HUES64 (cell line): ENCODE data around the gene EGFL7.

Experiments used
- H3K27ac ChIP-seq: 2 replicates; pipeline ENCODE4 v1.7.0; 2013; ENCODE audit warnings: low read depth, low read length, inconsistent platforms
- H3K27me3 ChIP-seq: 2 replicates; pipeline ENCODE4 v1.6.1; 2013; ENCODE audit warnings: mild to moderate bottlenecking, low read length; ENCODE audit not compliant: insufficient read depth
- H3K36me3 ChIP-seq: 2 replicates; pipeline ENCODE4 v1.6.1; 2013; ENCODE audit warnings: mild to moderate bottlenecking, low read length; ENCODE audit not compliant: insufficient read depth
- H3K4me1 ChIP-seq: 2 replicates; pipeline ENCODE4 v1.6.1; 2013; ENCODE audit warnings: mild to moderate bottlenecking, low read length, moderate library complexity; ENCODE audit not compliant: insufficient read depth
- H3K4me3 ChIP-seq: 2 replicates; pipeline ENCODE4 v1.5.1; 2013; ENCODE audit warnings: mild to moderate bottlenecking, low read length, moderate library complexity
- H3K9ac ChIP-seq: 2 replicates; pipeline ENCODE4 v1.6.1; 2013; ENCODE audit warnings: mild to moderate bottlenecking, low read depth, low read length
- H3K9me3 ChIP-seq: 2 replicates; pipeline ENCODE4 v1.6.1; 2013; ENCODE audit warnings: low read depth, low read length; ENCODE audit not compliant: insufficient read depth
- WGBS: fragments of 150-250, 120-280 bp; methylation state at CpG from one replicate; pipeline ENCODE4 v1.1.7; 2013; ENCODE audit warnings: missing lambda C conversion rate; 5-methylcytosine and 5-hydroxymethylcytosine counted together

EGFL7 gene

DNA sequence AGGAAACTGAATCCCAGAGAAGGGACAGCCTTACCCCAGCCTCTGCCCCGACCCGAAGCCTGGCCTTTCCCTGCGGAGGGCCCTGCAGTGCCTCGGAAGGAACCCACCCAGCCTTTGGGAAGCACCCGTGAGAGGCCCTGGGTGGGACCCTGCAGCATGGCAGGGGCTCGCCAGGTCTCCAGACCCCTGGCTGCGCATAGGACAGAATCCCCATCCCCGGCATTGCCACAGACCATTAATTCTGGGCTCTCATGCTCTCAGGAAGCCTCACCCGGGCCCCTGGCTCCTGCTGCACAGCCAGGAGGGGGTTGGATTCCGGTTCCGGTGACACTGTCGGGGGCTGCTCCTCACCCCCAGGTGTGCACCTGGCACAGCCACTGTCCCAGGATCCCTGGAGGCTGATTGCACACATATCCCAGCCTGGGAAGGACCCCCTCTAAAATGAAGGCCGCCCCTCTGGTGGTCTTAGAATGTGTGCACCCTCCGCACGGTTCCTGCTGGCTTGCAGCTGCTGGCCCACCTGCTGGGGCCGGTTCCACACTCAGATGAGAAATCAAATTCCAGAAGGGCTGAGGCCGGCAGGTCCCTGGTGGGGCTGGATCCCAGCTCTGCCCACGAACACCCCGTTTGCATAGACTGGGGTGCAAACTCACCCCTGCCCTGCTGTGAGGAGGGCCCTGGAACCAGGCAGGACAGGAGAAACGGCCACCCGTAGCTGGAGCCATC is 4.7 kb downstream of the EGFL7 start:
- 76% methylated on average over 21 of the region's 21 CpGs for WGBS
- Histone ChIP-seq H3K27ac (no peak overlapping the region), H3K36me3 (no peaks in the 10 kb centered on the region), H3K4me3 (no peak overlapping the region), H3K9me3 (no peaks in the 10 kb centered on the region), H3K27me3 (no peaks in the 10 kb centered on the region; the same call in 1 of the 2 replicates), H3K9ac (no peak overlapping the region), H3K4me1 (no peaks in the 10 kb centered on the region)

DNA sequence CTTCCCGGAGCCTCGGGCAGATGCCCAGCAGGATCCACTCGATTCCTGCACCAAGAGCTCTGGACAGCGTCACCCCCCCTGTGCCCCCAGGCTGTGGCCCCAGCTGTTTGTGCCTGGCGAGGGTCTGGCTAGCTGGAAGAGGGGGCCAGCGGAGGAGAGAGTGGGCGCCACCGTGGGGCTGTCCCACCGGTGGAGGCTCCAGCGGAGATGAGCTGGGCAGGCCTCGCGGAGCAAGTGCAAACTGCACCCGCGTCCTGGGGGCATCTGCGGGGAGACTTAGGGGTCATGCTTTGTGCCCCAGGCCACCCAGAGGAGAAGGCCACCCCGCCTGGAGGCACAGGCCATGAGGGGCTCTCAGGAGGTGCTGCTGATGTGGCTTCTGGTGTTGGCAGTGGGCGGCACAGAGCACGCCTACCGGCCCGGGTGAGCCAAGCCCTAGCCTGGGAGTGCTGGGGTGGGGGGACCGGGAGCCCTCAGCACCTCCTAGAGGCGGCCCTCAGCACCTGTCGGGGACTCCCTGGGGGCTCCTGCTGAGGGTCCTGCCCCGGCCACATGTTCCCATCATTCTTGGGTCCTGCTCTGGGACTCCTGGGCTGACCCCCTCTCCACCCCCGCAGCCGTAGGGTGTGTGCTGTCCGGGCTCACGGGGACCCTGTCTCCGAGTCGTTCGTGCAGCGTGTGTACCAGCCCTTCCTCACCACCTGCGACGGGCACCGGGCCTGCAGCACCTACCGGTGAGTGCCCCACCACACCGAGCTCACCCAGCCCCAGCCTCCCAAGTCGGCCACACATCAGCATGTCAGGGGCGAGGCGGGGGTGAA is 5.4 kb downstream of the EGFL7 start:
- no peaks in the 10 kb centered on the region; the same call in 1 of the 2 replicates for H3K27me3 ChIP-seq
- no peaks in the 10 kb centered on the region for H3K9me3 ChIP-seq
- H3K4me1 ChIP-seq: no peaks in the 10 kb centered on the region
- 88% methylated on average over 40 of the region's 40 CpGs for WGBS
- no peak overlapping the region for H3K4me3 ChIP-seq
- no peaks in the 10 kb centered on the region for H3K36me3 ChIP-seq
- H3K9ac ChIP-seq: no peak overlapping the region
- no peak overlapping the region for H3K27ac ChIP-seq

DNA sequence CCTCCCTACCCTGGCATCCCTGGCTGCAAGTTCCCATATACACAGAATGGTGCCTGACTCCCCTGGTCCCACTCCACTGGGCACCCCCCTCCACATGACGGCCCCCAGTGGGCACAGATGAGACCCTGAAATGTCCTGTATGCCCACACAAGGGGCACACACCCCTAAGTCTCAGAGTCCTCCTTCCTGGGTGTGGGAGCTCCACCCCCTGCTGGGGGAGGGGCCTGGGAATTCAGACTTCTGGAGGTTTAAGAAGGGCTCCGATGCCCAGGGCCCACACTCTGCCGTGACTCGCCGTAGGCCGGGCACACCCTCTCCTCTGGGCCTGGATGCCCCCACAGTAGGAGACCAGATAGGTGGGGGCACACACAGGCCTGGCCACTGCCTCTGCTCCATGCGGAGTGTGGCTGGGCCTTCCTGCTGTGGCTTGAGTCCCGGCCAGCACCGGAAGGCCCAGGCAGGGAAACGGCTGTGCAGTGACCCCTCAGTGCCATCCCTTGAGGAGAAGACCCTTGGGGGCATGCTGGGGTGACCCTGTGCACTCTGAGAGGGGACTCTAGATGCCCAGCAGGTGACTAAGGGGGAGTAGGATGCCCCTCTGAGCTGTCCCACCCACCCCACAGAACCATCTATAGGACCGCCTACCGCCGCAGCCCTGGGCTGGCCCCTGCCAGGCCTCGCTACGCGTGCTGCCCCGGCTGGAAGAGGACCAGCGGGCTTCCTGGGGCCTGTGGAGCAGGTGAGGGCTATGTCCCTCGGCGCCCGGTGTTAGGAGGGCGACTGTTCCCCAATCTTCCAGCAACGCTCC is 6.5 kb downstream of the EGFL7 start:
- no peaks in the 10 kb centered on the region for H3K9me3 ChIP-seq
- H3K27me3 ChIP-seq: no peaks in the 10 kb centered on the region; the same call in 1 of the 2 replicates
- 89% methylated on average over 23 of the region's 23 CpGs for WGBS
- no peaks in the 10 kb centered on the region for H3K36me3 ChIP-seq
- H3K27ac ChIP-seq: no peak overlapping the region
- H3K4me1 ChIP-seq: no peaks in the 10 kb centered on the region
- H3K4me3 ChIP-seq: no peak overlapping the region
- no peak overlapping the region for H3K9ac ChIP-seq

DNA sequence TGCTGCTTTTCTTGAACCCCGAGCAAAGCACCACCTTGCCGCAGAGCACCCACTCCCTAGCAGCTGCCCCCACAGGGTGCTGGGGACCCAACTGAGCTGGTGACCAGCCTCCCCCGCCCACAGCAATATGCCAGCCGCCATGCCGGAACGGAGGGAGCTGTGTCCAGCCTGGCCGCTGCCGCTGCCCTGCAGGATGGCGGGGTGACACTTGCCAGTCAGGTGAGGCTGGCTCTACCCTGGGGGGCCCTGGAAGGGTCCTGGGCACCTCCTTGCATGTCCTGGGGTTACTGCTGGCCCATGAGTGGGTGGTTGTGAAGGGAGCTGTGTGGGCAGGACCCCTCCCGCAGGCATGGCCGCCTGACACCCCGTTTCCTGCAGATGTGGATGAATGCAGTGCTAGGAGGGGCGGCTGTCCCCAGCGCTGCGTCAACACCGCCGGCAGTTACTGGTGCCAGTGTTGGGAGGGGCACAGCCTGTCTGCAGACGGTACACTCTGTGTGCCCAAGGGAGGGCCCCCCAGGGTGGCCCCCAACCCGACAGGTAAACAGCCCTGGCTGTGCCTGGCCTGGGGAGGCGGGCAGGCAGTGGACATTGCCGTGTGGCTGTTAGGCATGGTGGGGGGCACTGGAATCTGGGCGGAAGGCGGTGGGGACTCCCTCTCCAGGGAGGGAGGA is 7.2 kb downstream of the EGFL7 start:
- 93% methylated on average over 23 of the region's 23 CpGs for WGBS

DNA sequence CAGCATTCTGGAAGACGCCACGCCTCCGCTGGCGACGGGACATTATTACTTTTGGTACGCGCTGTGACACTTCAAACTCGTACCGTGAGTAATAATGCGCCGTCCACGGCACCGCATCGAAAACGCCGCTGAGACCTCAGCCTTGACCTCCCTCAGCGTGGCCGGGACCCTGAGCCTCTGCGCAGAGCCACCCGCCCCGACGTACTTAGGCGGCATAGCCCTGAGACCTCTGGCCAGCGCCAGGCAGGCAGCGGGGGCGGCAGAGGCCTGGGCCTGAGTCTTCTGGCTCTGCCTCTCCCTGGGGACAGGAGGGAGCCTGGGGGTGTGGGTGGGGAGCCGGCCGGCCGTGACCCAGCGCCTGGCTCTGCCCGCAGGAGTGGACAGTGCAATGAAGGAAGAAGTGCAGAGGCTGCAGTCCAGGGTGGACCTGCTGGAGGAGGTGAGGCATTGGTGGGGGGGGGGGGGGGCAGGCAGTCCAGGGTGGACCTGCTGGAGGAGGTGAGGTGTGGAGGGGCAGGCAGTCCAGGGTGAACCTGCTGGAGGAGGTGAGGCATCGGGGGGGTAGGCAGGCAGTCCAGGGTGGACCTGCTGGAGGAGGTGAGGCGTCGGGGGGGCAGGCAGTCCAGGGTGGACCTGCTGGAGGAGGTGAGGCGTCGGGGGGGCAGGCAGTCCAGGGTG is 8.0 kb downstream of the EGFL7 start:
- H3K9ac ChIP-seq: no peak overlapping the region
- H3K27ac ChIP-seq: no peak overlapping the region
- H3K36me3 ChIP-seq: 0 out of 2 replicates have a peak, but pooled peaks cover 3% of the 10 kb centered on the region
- 95% methylated on average over 36 of the region's 36 CpGs for WGBS
- H3K27me3 ChIP-seq: no peaks in the 10 kb centered on the region
- no peak overlapping the region for H3K4me3 ChIP-seq
- no peaks in the 10 kb centered on the region for H3K4me1 ChIP-seq
- no peaks in the 10 kb centered on the region for H3K9me3 ChIP-seq

More for the DNA sequence above, 7.2 kb downstream of the EGFL7 start:
- Histone ChIP-seq H3K4me3 (no peak overlapping the region), H3K4me1 (no peaks in the 10 kb centered on the region), H3K27ac (no peak overlapping the region), H3K27me3 (no peaks in the 10 kb centered on the region; the same call in 1 of the 2 replicates), H3K9me3 (no peaks in the 10 kb centered on the region), H3K36me3 (0 out of 2 replicates have a peak, but pooled peaks cover 3% of the 10 kb centered on the region), H3K9ac (no peak overlapping the region)

DNA sequence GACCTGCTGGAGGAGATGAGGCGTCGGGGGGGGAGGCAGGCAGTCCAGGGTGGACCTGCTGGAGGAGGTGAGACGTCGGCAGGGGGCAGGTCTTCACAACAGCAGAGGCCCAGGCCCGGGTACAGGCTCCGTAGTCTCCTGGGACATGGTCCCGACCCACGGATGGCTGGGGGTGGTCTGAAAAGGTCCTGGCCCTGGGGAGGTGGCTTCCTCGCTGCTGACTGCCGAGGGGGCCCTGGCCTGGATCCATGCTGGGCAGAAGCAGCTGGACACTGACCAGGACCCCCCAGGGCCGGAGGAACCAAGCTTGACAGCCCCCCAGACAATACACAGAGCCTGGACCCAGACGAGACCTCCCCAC is 8.5 kb downstream of the EGFL7 start:
- Histone ChIP-seq H3K4me1 (no peaks in the 10 kb centered on the region), H3K36me3 (0 out of 2 replicates have a peak, but pooled peaks cover 3% of the 10 kb centered on the region), H3K4me3 (no peak overlapping the region), H3K9me3 (no peaks in the 10 kb centered on the region), H3K9ac (no peak overlapping the region), H3K27ac (no peak overlapping the region), H3K27me3 (no peaks in the 10 kb centered on the region)
- WGBS: 81% methylated on average over 12 of the region's 12 CpGs

DNA sequence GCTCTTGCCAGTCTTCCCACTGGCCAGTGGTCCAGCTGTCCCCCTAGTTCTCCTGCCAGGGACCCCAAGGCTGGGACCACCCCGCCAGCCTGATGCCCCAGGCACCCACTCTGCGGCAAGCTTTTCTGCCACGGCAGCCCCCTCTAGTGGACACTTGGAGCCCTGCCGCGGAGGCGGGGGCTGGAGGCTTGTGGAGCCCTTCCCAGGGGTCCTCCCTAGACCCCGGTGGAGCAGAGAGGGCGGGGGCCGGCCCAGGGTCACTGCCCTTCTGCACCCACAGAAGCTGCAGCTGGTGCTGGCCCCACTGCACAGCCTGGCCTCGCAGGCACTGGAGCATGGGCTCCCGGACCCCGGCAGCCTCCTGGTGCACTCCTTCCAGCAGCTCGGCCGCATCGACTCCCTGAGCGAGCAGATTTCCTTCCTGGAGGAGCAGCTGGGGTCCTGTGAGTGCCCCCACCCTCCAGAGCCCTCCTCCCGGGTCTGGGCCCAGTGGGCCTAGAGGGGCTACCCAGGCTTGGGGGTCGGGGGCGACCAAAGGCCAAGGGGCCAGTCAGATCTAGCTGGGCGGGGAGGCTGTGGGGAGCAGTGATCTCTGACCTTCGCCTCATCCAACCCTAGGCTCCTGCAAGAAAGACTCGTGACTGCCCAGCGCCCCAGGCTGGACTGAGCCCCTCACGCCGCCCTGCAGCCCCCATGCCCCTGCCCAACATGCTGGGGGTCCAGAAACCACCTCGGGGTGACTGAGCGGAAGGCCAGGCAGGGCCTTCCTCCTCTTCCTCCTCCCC is 9.1 kb downstream of the EGFL7 start:
- H3K4me1 ChIP-seq: no peaks in the 10 kb centered on the region
- H3K27me3 ChIP-seq: no peaks in the 10 kb centered on the region
- 0 out of 2 replicates have a peak, but pooled peaks cover 3% of the 10 kb centered on the region for H3K36me3 ChIP-seq
- H3K27ac ChIP-seq: no peak overlapping the region
- H3K4me3 ChIP-seq: no peak overlapping the region
- H3K9ac ChIP-seq: no peak overlapping the region
- H3K9me3 ChIP-seq: no peaks in the 10 kb centered on the region
- WGBS: 70% methylated on average over 27 of the region's 27 CpGs

DNA sequence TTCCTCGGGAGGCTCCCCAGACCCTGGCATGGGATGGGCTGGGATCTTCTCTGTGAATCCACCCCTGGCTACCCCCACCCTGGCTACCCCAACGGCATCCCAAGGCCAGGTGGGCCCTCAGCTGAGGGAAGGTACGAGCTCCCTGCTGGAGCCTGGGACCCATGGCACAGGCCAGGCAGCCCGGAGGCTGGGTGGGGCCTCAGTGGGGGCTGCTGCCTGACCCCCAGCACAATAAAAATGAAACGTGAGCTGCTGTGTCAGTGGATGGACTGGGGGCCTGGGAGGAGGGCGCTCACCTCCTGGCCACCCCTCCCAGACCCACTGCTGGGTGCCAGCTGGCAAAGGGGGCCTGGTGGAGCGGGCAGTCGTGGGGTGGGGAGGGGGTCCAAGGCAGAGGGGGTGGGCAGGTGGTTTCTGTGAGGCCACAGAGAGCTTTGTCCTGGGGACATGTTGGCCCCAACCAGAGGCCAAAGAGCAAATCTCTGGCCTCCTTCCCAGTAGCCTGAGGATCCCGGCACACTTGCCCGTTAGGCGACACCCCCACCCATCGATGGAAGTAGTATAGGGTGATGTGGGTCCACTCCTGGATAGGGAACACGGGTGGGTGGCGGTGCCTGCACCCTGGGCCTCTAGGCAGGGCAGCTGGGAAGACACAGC is 9.8 kb downstream of the EGFL7 start:
- no peaks in the 10 kb centered on the region for H3K9me3 ChIP-seq
- H3K27me3 ChIP-seq: no peaks in the 10 kb centered on the region
- H3K27ac ChIP-seq: no peak overlapping the region
- H3K36me3 ChIP-seq: 0 out of 2 replicates have a peak, but pooled peaks cover 3% of the 10 kb centered on the region
- 92% methylated on average over 14 of the region's 14 CpGs for WGBS
- no peaks in the 10 kb centered on the region for H3K4me1 ChIP-seq
- H3K9ac ChIP-seq: no peak overlapping the region
- H3K4me3 ChIP-seq: no peak overlapping the region

DNA sequence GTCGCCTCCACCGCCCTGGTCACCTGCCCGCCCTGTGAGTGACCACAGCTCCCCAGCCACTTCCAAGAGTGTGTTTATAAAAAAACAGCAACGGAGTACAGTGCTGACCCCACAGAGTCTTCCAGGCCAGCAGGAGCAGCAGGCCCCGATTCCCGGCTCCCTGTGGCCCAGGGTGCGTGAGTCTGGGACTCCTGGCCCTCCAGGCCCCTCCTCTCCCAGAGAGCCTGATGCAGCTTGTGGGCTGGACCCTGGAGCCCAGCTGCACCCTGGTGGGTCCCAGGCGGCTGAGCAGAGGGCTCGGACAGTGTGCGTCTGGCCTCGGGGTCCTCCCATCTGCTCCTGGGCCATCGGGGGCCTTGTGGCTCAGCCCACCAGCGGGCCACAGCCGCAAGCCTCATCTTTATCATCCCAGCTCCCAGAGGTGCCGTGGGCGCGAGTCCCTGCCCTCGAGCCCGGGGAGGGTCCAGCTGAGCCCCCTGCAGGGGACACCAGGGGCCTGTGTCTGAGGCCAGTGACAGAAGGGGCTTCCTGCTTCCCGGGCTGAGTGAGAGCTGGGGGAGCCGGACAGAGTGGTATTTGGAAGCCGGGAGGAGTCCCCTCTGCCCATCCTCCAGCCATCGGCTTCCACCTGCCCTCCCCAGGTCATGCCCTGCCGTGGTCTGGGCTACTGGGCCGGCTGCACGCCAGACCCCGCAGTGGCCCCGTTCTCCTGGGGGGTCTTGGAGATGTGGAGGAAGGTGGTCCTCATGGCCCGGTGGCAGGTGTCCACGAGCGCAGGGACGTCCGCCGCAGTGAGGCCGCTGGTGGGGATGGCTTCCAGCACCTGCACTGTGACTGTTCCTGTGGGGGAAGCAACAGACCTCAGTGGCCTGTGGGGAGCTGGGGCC is 10.6 kb downstream of the EGFL7 start:
- Histone ChIP-seq H3K4me3 (no peak overlapping the region), H3K9ac (no peak overlapping the region), H3K4me1 (no peaks in the 10 kb centered on the region), H3K27ac (no peak overlapping the region), H3K27me3 (no peaks in the 10 kb centered on the region), H3K9me3 (no peaks in the 10 kb centered on the region), H3K36me3 (0 out of 2 replicates have a peak, but pooled peaks cover 3% of the 10 kb centered on the region)
- 94% methylated on average over 35 of the region's 35 CpGs for WGBS
